WTC11 (cell line): ENCODE data around the gene XIRP1. TPM values are rescaled to one million over a fixed set of nuclear protein-coding genes. Genes with fewer than 3 reads are reported as not detected.

ENCODE experiments used
- ATAC-seq: fragments of 200-7000 bp; cut with Tn5 transposase; 2 replicates; pipeline ENCODE4 v1.10.0; 2021; ENCODE audit warnings: mild to moderate bottlenecking, moderate library complexity
- CTCF ChIA-PET: fragments of 300-600 bp; sonication (Branson Sonifier 250); formaldehyde crosslinking; loops from one replicate; lab custom pipeline; 2021; ENCODE audit warnings: antibody characterized with exemption; lab: Charles Lee
- POLR2A ChIA-PET: fragments of 350-600 bp; sonication (Branson Sonifier 250); formaldehyde crosslinking; loops from one replicate; lab custom pipeline; 2021; ENCODE audit warnings: antibody characterized with exemption; lab: Charles Lee
- DNase-seq: peaks from one replicate; pipeline ENCODE4 v3.0.0; 2021; ENCODE audit warnings: low spot score
- H3K27ac Mint-ChIP-seq: 2 replicates; pipeline ENCODE4 v1.8.0; 2021; ENCODE audit warnings: mixed read lengths
- H3K27me3 Mint-ChIP-seq: 2 replicates; pipeline ENCODE4 v1.8.0; 2021; ENCODE audit warnings: low read depth, mild to moderate bottlenecking, moderate library complexity, mixed read lengths
- H3K36me3 Mint-ChIP-seq: 2 replicates; pipeline ENCODE4 v1.8.0; 2021; ENCODE audit warnings: mixed read lengths
- H3K4me1 Mint-ChIP-seq: 2 replicates; pipeline ENCODE4 v1.8.0; 2022; ENCODE audit warnings: mixed read lengths
- H3K4me3 Mint-ChIP-seq: 2 replicates; pipeline ENCODE4 v1.8.0; 2021; ENCODE audit warnings: mild to moderate bottlenecking, moderate library complexity, mixed read lengths
- H3K9me3 Mint-ChIP-seq: 2 replicates; pipeline ENCODE4 v1.8.0; 2021; ENCODE audit warnings: mixed read lengths
- CDX4 ChIP-seq: fragments of 250-450 bp; sonication (Bioruptor Pico); IDR thresholded peaks from 2 replicates; pipeline ENCODE4 v1.9.0; 2021; ENCODE audit warnings: moderate library complexity, mild to moderate bottlenecking, inconsistent platforms, borderline replicate concordance
- CTCF ChIP-seq: fragments of 200-600 bp; IDR thresholded peaks from 2 replicates; pipeline ENCODE4 v1.8.0; 2022; ENCODE audit warnings: antibody characterized with exemption
- FOXJ3 ChIP-seq: sonication (generic); formaldehyde crosslinking; IDR thresholded peaks from 2 replicates; pipeline ENCODE4 v1.9.0; 2021; ENCODE audit warnings: missing genetic modification reagents, mild to moderate bottlenecking, borderline replicate concordance
- HMGXB4 ChIP-seq: sonication (generic); formaldehyde crosslinking; IDR thresholded peaks from 2 replicates; pipeline ENCODE4 v1.8.1; 2023; ENCODE audit warnings: mild to moderate bottlenecking, moderate library complexity, missing genetic modification reagents
- NR3C1 ChIP-seq: sonication (generic); formaldehyde crosslinking; conservative IDR thresholded peaks from 2 replicates; pipeline ENCODE4 v1.8.1; 2023; ENCODE audit warnings: low read depth, mild to moderate bottlenecking, missing genetic modification reagents
- OVOL2 ChIP-seq: fragments of 250-450 bp; sonication (Bioruptor Pico); IDR thresholded peaks from 2 replicates; pipeline ENCODE4 v1.9.0; 2021; ENCODE audit warnings: mild to moderate bottlenecking, borderline replicate concordance
- RELA ChIP-seq: sonication (generic); formaldehyde crosslinking; IDR thresholded peaks from 2 replicates; pipeline ENCODE4 v1.8.1; 2022; ENCODE audit warnings: missing genetic modification reagents, mild to moderate bottlenecking, borderline replicate concordance
- STAT6 ChIP-seq: sonication (generic); formaldehyde crosslinking; conservative IDR thresholded peaks from 2 replicates; pipeline ENCODE4 v1.8.1; 2023; ENCODE audit warnings: mild to moderate bottlenecking, low read depth, missing genetic modification reagents, moderate library complexity
- TEAD1 ChIP-seq: sonication (generic); formaldehyde crosslinking; IDR thresholded peaks from 2 replicates; pipeline ENCODE4 v1.8.0; 2022; ENCODE audit warnings: mild to moderate bottlenecking, missing genetic modification reagents
- TP53 ChIP-seq: sonication (generic); formaldehyde crosslinking; IDR thresholded peaks from 2 replicates; pipeline ENCODE4 v1.8.1; 2023; ENCODE audit warnings: mild to moderate bottlenecking, missing genetic modification reagents
- ZNF263 ChIP-seq: sonication (generic); formaldehyde crosslinking; IDR thresholded peaks from 2 replicates; pipeline ENCODE4 v1.8.1; 2022; ENCODE audit warnings: low read depth, mild to moderate bottlenecking, moderate library complexity, missing genetic modification reagents
- ZNF281 ChIP-seq: sonication (generic); formaldehyde crosslinking; IDR thresholded peaks from 2 replicates; pipeline ENCODE4 v1.8.0; 2023; ENCODE audit warnings: mild to moderate bottlenecking, missing genetic modification reagents
- ZNF317 ChIP-seq: sonication (generic); formaldehyde crosslinking; IDR thresholded peaks from 2 replicates; pipeline ENCODE4 v1.8.1; 2023; ENCODE audit warnings: low read depth, mild to moderate bottlenecking, moderate library complexity, missing genetic modification reagents, borderline replicate concordance
- ZNF423 ChIP-seq: fragments of 250-450 bp; sonication (Bioruptor Pico); IDR thresholded peaks from 2 replicates; pipeline ENCODE4 v2.1.2; 2022; ENCODE audit warnings: mild to moderate bottlenecking, moderate library complexity
- ZNF532 ChIP-seq: fragments of 250-450 bp; sonication (Bioruptor Pico); IDR thresholded peaks from 2 replicates; pipeline ENCODE4 v1.9.0; 2021; ENCODE audit warnings: mild to moderate bottlenecking, borderline replicate concordance
- total RNA-seq: library from RNA; stranded (reverse); gene quantifications from 3 replicates; pipeline ENCODE4 v1.2.3, GENCODE V29; 2021

The XIRP1 gene
- total RNA-seq, 1 experiment from 2014 or later = not detected

GRCh38 chr3:39221141-39221530 lies 28.7 kb upstream of the XIRP1 start:
- Mint-ChIP-seq H3K9me3 (peaks cover 4% of the 10 kb centered on the region), H3K4me3 (no peak overlapping the region), H3K4me1 (no peaks in the 10 kb centered on the region), H3K27me3 (peaks cover 3% of the 10 kb centered on the region; the same call in 1 of the 2 replicates), H3K27ac (no peak overlapping the region)
- DNase-seq = no peak
- POLR2A ChIA-PET = no interaction called here
- ATAC-seq = no peak
- no peak for TF ChIP-seq FOXJ3 (CRISPR knock-in tag)
- no peak for TF ChIP-seq ZNF532 (CRISPR knock-in tag)
- no peak for TF ChIP-seq HMGXB4 (CRISPR knock-in tag)
- no peak for TF ChIP-seq CDX4 (CRISPR knock-in tag)
- TF ChIP-seq STAT6 (CRISPR knock-in tag) = no peak
- no peak for TF ChIP-seq RELA (CRISPR knock-in tag)
- no peak for TF ChIP-seq TEAD1 (CRISPR knock-in tag)
- TF ChIP-seq ZNF281 (CRISPR knock-in tag) = no peak
- no peak for TF ChIP-seq OVOL2 (CRISPR knock-in tag)
- TF ChIP-seq ZNF317 (CRISPR knock-in tag) = no peak
- no peak for TF ChIP-seq ZNF423 (CRISPR knock-in tag)
- no peak for TF ChIP-seq TP53 (CRISPR knock-in tag)
- TF ChIP-seq NR3C1 (CRISPR knock-in tag) = no peak
- no peak for TF ChIP-seq CTCF
- TF ChIP-seq ZNF263 (CRISPR knock-in tag) = no peak
- TF ChIP-seq, all 79 proteins: peak for 0
- CTCF ChIA-PET = interaction anchor here (0.5 to 1.3 kb wide), 4 partner anchors 52 to 237 kb away, joined by 3 to 4 read pairs (median 3); no protein-coding TSS in a partner anchor
- H3K36me3 Mint-ChIP-seq = no peaks in the 10 kb centered on the region
